BJ (cell line): Measurements from ENCODE around the gene DAP. TPM values are rescaled to one million over a fixed set of nuclear protein-coding genes. Genes with fewer than 3 reads are reported as not detected.

ENCODE experiments used
- CTCF ChIA-PET: fragments of 350-600 bp; formaldehyde crosslinking; extraction: SDS; loops from one replicate; lab custom pipeline; 2021; ENCODE audit warnings: antibody characterized with exemption, inconsistent platforms; lab: Yijun Ruan, JAX
- POLR2A ChIA-PET: fragments of 300-600 bp; sonication (Branson Sonifier 250); formaldehyde crosslinking; extraction: SDS; loops from one replicate; lab custom pipeline; 2021; ENCODE audit warnings: antibody characterized with exemption; lab: Charles Lee
- DNase-seq: peaks from one replicate; pipeline ENCODE4 v3.0.0-alpha.2; 2011; ENCODE audit warnings: low read depth
- H3K27me3 ChIP-seq: 2 replicates; pipeline ENCODE4 v1.6.0; 2011; ENCODE audit warnings: low read length; ENCODE audit not compliant: control insufficient read depth, insufficient read depth
- H3K36me3 ChIP-seq: 2 replicates; pipeline ENCODE4 v1.5.1; 2011; ENCODE audit warnings: low read length; ENCODE audit not compliant: control insufficient read depth, insufficient read depth
- H3K4me3 ChIP-seq: 2 replicates; pipeline ENCODE4 v1.5.1; 2011; ENCODE audit warnings: low read depth, mild to moderate bottlenecking, control low read depth, low read length
- CTCF ChIP-seq: IDR thresholded peaks from 2 replicates; pipeline ENCODE4 v1.5.1; 2011; ENCODE audit warnings: low read depth, mild to moderate bottlenecking, control low read depth, inconsistent platforms, low read length, moderate library complexity; ENCODE audit not compliant: insufficient read depth
- polyA plus RNA-seq: library from polyadenylated mRNA; depleted of rRNA; stranded (reverse); fragments of >200 nt; gene quantifications from 2 replicates; pipeline ENCODE4 v1.2.3, GENCODE V29; 2011

The DAP gene
- polyA plus RNA-seq, 1 experiment, result 95.6 TPM

GRCh38 chr5:10655972-10656830 is 104.8 kb downstream of the DAP start:
- no peak for TF ChIP-seq CTCF
- CTCF ChIA-PET, result no interaction called here
- DNase-seq, result no peak

GRCh38 chr5:10655161-10655971 is 105.7 kb downstream of the DAP start:
- POLR2A ChIA-PET, result no interaction called here
- no peak for TF ChIP-seq CTCF
- CTCF ChIA-PET, result no interaction called here
- Histone ChIP-seq H3K36me3 (peaks cover 11% of the 10 kb centered on the region), H3K27me3 (no peaks in the 10 kb centered on the region), H3K4me3 (no peak overlapping the region)
- no peak for DNase-seq

More at GRCh38 chr5:10655972-10656830, 104.8 kb downstream of the DAP start:
- H3K4me3 ChIP-seq, result no peak overlapping the region
- 0 out of 2 replicates have a peak, but pooled peaks cover 2% of the 10 kb centered on the region for H3K27me3 ChIP-seq
- peaks cover 11% of the 10 kb centered on the region for H3K36me3 ChIP-seq
- POLR2A ChIA-PET, result no interaction called here

- no peak for DNase-seq
- CTCF ChIA-PET, result interaction anchor here (1.1 kb wide), 1 partner anchor 27 kb away, joined by 4 read pairs; no protein-coding TSS in a partner anchor
- Histone ChIP-seq H3K36me3 (peaks cover 11% of the 10 kb centered on the region), H3K27me3 (no peaks in the 10 kb centered on the region), H3K4me3 (no peak overlapping the region)
- POLR2A ChIA-PET, result no interaction called here
- no peak for TF ChIP-seq CTCF
These were observed 106.5 kb downstream of the DAP start for GRCh38 chr5:10654566-10654965.

- POLR2A ChIA-PET, result no interaction called here
- DNase-seq, result no peak
- no peak overlapping the region for H3K4me3 ChIP-seq
- peaks cover 12% of the 10 kb centered on the region for H3K36me3 ChIP-seq
- CTCF ChIA-PET, result interaction anchor here (1.1 kb wide), 1 partner anchor 26 kb away, joined by 4 read pairs; no protein-coding TSS in a partner anchor
- TF ChIP-seq CTCF, result no peak
- no peaks in the 10 kb centered on the region for H3K27me3 ChIP-seq
These were observed 107.2 kb downstream of the DAP start for GRCh38 chr5:10653751-10654400.

GRCh38 chr5:10653043-10653442 is 108.0 kb downstream of the DAP start:
- no peak for DNase-seq
- H3K4me3 ChIP-seq, result no peak overlapping the region
- no peaks in the 10 kb centered on the region for H3K27me3 ChIP-seq
- H3K36me3 ChIP-seq, result peaks cover 12% of the 10 kb centered on the region
- no peak for TF ChIP-seq CTCF
- CTCF ChIA-PET, result interaction anchor here (1.2 to 1.4 kb wide), 2 partner anchors 25 to 27 kb away, joined by 3 read pairs; no protein-coding TSS in a partner anchor
- POLR2A ChIA-PET, result no interaction called here
